ENCODE measurements around the gene MORF4L1.
"Not testable (repeated sequence)": the region's sequence is repeated elsewhere in the genome, so short reads cannot be mapped to it uniquely, and the experiment has no call there.

Gene MORF4L1

GRCh38 chr15:78917888-78918287, 45.2 kb downstream of the MORF4L1 start:
- no peak for DNase-seq
- in situ Hi-C loops (cut with MboI; ENCODE audit: low pct_unique_long_range_greater_than_20kb, low sequenced_read_pairs) = loop anchor here (25.0 kb wide), 1 partner anchor 269 kb away; no protein-coding TSS in a partner anchor

- in situ Hi-C loops (cut with MboI; ENCODE audit: low pct_unique_long_range_greater_than_20kb, low sequenced_read_pairs) = loop anchor here (25.0 kb wide), 1 partner anchor 266 kb away; no protein-coding TSS in a partner anchor
- no peak for DNase-seq
Observed at GRCh38 chr15:78921517-78921916, 48.8 kb downstream of the MORF4L1 start.

GRCh38 chr15:78921940-78922339, 49.2 kb downstream of the MORF4L1 start:
- in situ Hi-C loops (cut with MboI; ENCODE audit: low pct_unique_long_range_greater_than_20kb, low sequenced_read_pairs) = loop anchor here (25.0 kb wide), 1 partner anchor 265 kb away; no protein-coding TSS in a partner anchor
- no peak for DNase-seq

GRCh38 chr15:78922527-78922926, 49.8 kb downstream of the MORF4L1 start:
- no peak for DNase-seq
- in situ Hi-C loops (cut with MboI; ENCODE audit: low pct_unique_long_range_greater_than_20kb, low sequenced_read_pairs) = loop anchor here (25.0 kb wide), 1 partner anchor 265 kb away; no protein-coding TSS in a partner anchor

GRCh38 chr15:78923015-78923414, 50.3 kb downstream of the MORF4L1 start:
- in situ Hi-C loops (cut with MboI; ENCODE audit: low pct_unique_long_range_greater_than_20kb, low sequenced_read_pairs) = loop anchor here (25.0 kb wide), 1 partner anchor 264 kb away; no protein-coding TSS in a partner anchor
- DNase-seq = no peak

- in situ Hi-C loops (cut with MboI; ENCODE audit: low pct_unique_long_range_greater_than_20kb, low sequenced_read_pairs) = loop anchor here (25.0 kb wide), 1 partner anchor 264 kb away; no protein-coding TSS in a partner anchor
- DNase-seq = no peak
Observed at GRCh38 chr15:78923480-78924360, 51.0 kb downstream of the MORF4L1 start.

- in situ Hi-C loops (cut with MboI; ENCODE audit: low pct_unique_long_range_greater_than_20kb, low sequenced_read_pairs) = no loop called here
- DNase-seq = no peak
Observed at GRCh38 chr15:78925076-78925624, 52.5 kb downstream of the MORF4L1 start.

GRCh38 chr15:78925956-78926743, 53.5 kb downstream of the MORF4L1 start:
- in situ Hi-C loops (cut with MboI; ENCODE audit: low pct_unique_long_range_greater_than_20kb, low sequenced_read_pairs) = no loop called here
- DNase-seq = no peak

- DNase-seq = peak; percentile 41
- in situ Hi-C loops (cut with MboI; ENCODE audit: low pct_unique_long_range_greater_than_20kb, low sequenced_read_pairs) = no loop called here
Observed at GRCh38 chr15:78927077-78927790, 54.5 kb downstream of the MORF4L1 start.

- DNase-seq; in situ Hi-C loops (cut with MboI; ENCODE audit: low pct_unique_long_range_greater_than_20kb, low sequenced_read_pairs): not testable (repeated sequence)
Observed at GRCh38 chr15:78928176-78928575, 55.5 kb downstream of the MORF4L1 start.

GRCh38 chr15:78928616-78929093, 56.0 kb downstream of the MORF4L1 start:
- in situ Hi-C loops (cut with MboI; ENCODE audit: low pct_unique_long_range_greater_than_20kb, low sequenced_read_pairs) = no loop called here
- DNase-seq = no peak

- DNase-seq = no peak
- in situ Hi-C loops (cut with MboI; ENCODE audit: low pct_unique_long_range_greater_than_20kb, low sequenced_read_pairs) = no loop called here
Observed at GRCh38 chr15:78929536-78930264, 57.0 kb downstream of the MORF4L1 start.

GRCh38 chr15:78930577-78931388, 58.1 kb downstream of the MORF4L1 start:
- no peak for DNase-seq
- in situ Hi-C loops (cut with MboI; ENCODE audit: low pct_unique_long_range_greater_than_20kb, low sequenced_read_pairs) = no loop called here

GRCh38 chr15:78931439-78932257, 59.0 kb downstream of the MORF4L1 start:
- in situ Hi-C loops (cut with MboI; ENCODE audit: low pct_unique_long_range_greater_than_20kb, low sequenced_read_pairs) = no loop called here
- no peak for DNase-seq

- in situ Hi-C loops (cut with MboI; ENCODE audit: low pct_unique_long_range_greater_than_20kb, low sequenced_read_pairs) = no loop called here
- no peak for DNase-seq
Observed at GRCh38 chr15:78932258-78932808, 59.6 kb downstream of the MORF4L1 start.

GRCh38 chr15:78933187-78933822, 60.6 kb downstream of the MORF4L1 start:
- in situ Hi-C loops (cut with MboI; ENCODE audit: low pct_unique_long_range_greater_than_20kb, low sequenced_read_pairs) = no loop called here
- no peak for DNase-seq
